GM13976 (cell line): ENCODE measurements around the gene TSPOAP1.
A peak's percentile ranks its signal among the peaks of the same experiment; 100 is the strongest.

Experiments
- DNase-seq: peaks from one replicate; pipeline ENCODE4 v3.0.0; 2012; ENCODE audit warnings: low spot score
- CTCF ChIP-seq: IDR thresholded peaks from 2 replicates; pipeline ENCODE4 v1.5.1; 2012; ENCODE audit warnings: borderline replicate concordance, mild to moderate bottlenecking; ENCODE audit not compliant: insufficient read depth; ENCODE audit errors: extremely low read depth, missing control alignments, control extremely low read depth
- in situ Hi-C: fragments of 300-500 bp; cut with MboI; formaldehyde crosslinking; loops from one replicate; pipeline ENCODE4 v1.12.0; 2022; ENCODE audit warnings: low sequenced_read_pairs, mixed read lengths, inconsistent platforms; ENCODE audit not compliant: unreplicated experiment

TSPOAP1 gene

DNA sequence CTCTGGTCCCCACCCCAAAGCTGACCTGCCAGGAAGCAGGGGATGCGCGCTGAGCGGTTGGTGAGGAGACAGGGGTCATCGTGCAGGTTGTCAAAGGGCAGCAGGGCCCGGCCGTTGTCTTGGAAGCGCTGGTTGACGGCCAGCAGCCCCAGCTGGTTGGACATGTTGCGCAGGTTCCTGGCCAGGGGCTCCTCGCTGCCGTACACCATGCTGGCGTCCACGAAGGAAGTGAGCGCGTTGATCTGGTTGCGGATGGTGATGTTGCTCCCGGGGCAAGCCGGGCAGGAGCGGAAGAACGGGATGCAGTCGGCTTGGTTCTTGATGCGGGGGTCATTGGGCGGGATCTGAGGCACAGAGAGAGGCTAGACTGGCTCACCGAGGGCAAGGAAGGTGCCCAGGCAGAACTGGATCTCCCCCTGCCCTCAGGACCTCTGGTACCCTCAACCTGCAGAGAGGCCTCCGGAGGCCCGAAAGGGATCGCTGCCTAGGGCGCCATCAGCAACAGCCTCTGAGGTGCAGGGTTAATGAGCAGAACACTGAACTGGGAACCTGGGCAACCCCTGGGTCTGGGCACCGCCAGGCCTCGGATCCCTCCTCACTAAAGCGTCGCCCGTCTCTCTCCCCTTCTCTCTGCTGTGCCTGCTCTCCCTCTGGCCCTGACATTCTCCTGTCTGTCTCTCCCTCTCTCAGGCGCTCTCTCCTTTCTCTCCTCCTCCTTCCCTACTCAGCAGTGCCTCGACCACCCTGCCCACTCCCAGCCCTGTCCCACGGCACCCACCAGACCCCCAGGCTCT is 50.6 kb downstream of the TSPOAP1 start:
- no peak for TF ChIP-seq CTCF
- peak; percentile 39 for DNase-seq
- in situ Hi-C loops = no loop called here

- peak; percentile 30 for TF ChIP-seq CTCF
- in situ Hi-C loops = no loop called here
- peak; percentile 66 for DNase-seq
Observed at GRCh38 chr17:58277107-58277801, 51.3 kb downstream of the TSPOAP1 start.

- no peak for DNase-seq
- in situ Hi-C loops = no loop called here
- TF ChIP-seq CTCF = no peak
Observed at GRCh38 chr17:58276423-58276822, 52.2 kb downstream of the TSPOAP1 start.

GRCh38 chr17:58275417-58275816 is 53.2 kb downstream of the TSPOAP1 start:
- TF ChIP-seq CTCF = no peak
- in situ Hi-C loops = no loop called here
- no peak for DNase-seq

- DNase-seq = peak; percentile 43
- in situ Hi-C loops = no loop called here
- TF ChIP-seq CTCF = no peak
Observed at GRCh38 chr17:58273453-58274104, 55.0 kb downstream of the TSPOAP1 start.

- in situ Hi-C loops = no loop called here
- TF ChIP-seq CTCF = no peak
- DNase-seq = peak; percentile 34
Observed at GRCh38 chr17:58272367-58273280, 56.0 kb downstream of the TSPOAP1 start.
